Tibial nerve (tissue), 4 donors: ENCODE data around the gene ARGLU1. TPM values are rescaled to one million over a fixed set of nuclear protein-coding genes. Genes with fewer than 3 reads are reported as not detected.

Experiments used
- DNase-seq, 2 donors: peaks; one replicate each; pipeline ENCODE4 v3.0.0-alpha.2; 2019; ENCODE audit warnings: low spot score in 2 of 2
- H3K27ac ChIP-seq, 4 donors: fragments of 200-600 bp; sonication (generic) in 3 of 4; one replicate each; pipeline ENCODE4 v1.5.1; 2017 to 2019; ENCODE audit warnings: mild to moderate bottlenecking in 1 of 4
- H3K27me3 ChIP-seq, 2 donors: fragments of 200-600 bp; sonication (generic) in 1 of 2; one replicate each; pipeline versions ENCODE4 v1.5.1 to v1.6.0; 2017 to 2019
- H3K36me3 ChIP-seq, 3 donors: fragments of 200-600 bp; sonication (generic); one replicate each; pipeline ENCODE4 v1.5.1; 2018 to 2019
- H3K4me1 ChIP-seq, 4 donors: fragments of 200-600 bp; sonication (generic) in 3 of 4; one replicate each; pipeline ENCODE4 v1.5.1; 2017 to 2019
- H3K4me3 ChIP-seq, 4 donors: fragments of 200-600 bp; sonication (generic) in 3 of 4; one replicate each; pipeline ENCODE4 v1.5.1; 2017 to 2019; ENCODE audit warnings: mild to moderate bottlenecking in 1 of 4, moderate library complexity in 1 of 4
- H3K9me3 ChIP-seq, 4 donors: fragments of 200-600 bp; sonication (generic) in 3 of 4; one replicate each; pipeline ENCODE4 v1.5.1; 2017 to 2019
- CTCF ChIP-seq, 5 experiments: fragments of 200-600 bp in 3 of 5; fragments of 450-650 bp in 2 of 5; sonication (generic) in 3 of 5; IDR thresholded peaks; one replicate each; pipeline ENCODE4 v1.5.1; 2016 to 2019; ENCODE audit warnings: antibody characterized with exemption in 5 of 5, mild to moderate bottlenecking in 3 of 5, moderate library complexity in 2 of 5
- EP300 ChIP-seq, 2 donors: sonication (generic); formaldehyde crosslinking; IDR thresholded peaks; one replicate each; pipeline ENCODE4 v1.6.1; 2017; ENCODE audit warnings: antibody characterized with exemption in 2 of 2, mild to moderate bottlenecking in 1 of 2
- POLR2A ChIP-seq, 2 donors: fragments of 450-650 bp; IDR thresholded peaks; one replicate each; pipeline ENCODE4 v1.6.1; 2017; ENCODE audit warnings: antibody characterized with exemption in 2 of 2, mild to moderate bottlenecking in 2 of 2, moderate library complexity in 2 of 2
- WGBS, 2 donors: methylation state at CpG; one replicate each; pipeline ENCODE4 v1.1.5; 2018; 5-methylcytosine and 5-hydroxymethylcytosine counted together
- total RNA-seq, 4 donors: library from RNA; depleted of rRNA; stranded (reverse); fragments of >200 nt; gene quantifications; one replicate each; pipeline ENCODE4 v1.1.0, GENCODE V29; 2016

ARGLU1 gene
- total RNA-seq, 4 donors from 2014 or later: 115 to 148 (median 138) TPM

- no peak for DNase-seq
- peaks cover 0 to 45% (median 22%) of the 10 kb centered on the region in 4 donors for H3K4me1 ChIP-seq
- H3K4me3 ChIP-seq: no peak overlapping the region
- TF ChIP-seq CTCF (IDR thresholded peaks at IDR 0.05) (no peak), EP300 (IDR thresholded peaks at IDR 0.05) (no peak), POLR2A (IDR thresholded peaks at IDR 0.05) (no peak)
- no peaks in the 10 kb centered on the region for H3K9me3 ChIP-seq
- H3K27me3 ChIP-seq: no peaks in the 10 kb centered on the region
- WGBS, 2 donors: 6 to 16% methylated on average over 1 of the region's 1 CpG
- H3K36me3 ChIP-seq: peaks cover 0 to 5% (median 0%) of the 10 kb centered on the region in 3 donors
- peak overlapping the region; percentile 15 to 65 (median 34) for H3K27ac ChIP-seq
Observed at GRCh38 chr13:106498571-106498970, 69.4 kb downstream of the ARGLU1 start.

GRCh38 chr13:106498158-106498557, 69.8 kb downstream of the ARGLU1 start:
- Histone ChIP-seq H3K36me3 (peaks cover 0 to 9% (median 0%) of the 10 kb centered on the region in 3 donors), H3K27ac (peak overlapping the region; percentile 15 to 65 (median 34)), H3K27me3 (no peaks in the 10 kb centered on the region), H3K4me1 (peaks cover 0 to 43% (median 22%) of the 10 kb centered on the region in 4 donors), H3K4me3 (no peak overlapping the region), H3K9me3 (no peaks in the 10 kb centered on the region)
- DNase-seq: no peak
- WGBS, 2 donors: 27 to 39% methylated on average over 3 of the region's 3 CpGs
- TF ChIP-seq CTCF (IDR thresholded peaks at IDR 0.05): no peak
- no peak for TF ChIP-seq EP300 (IDR thresholded peaks at IDR 0.05)
- TF ChIP-seq POLR2A (IDR thresholded peaks at IDR 0.05): no peak

- 11 to 15% methylated on average over 1 of the region's 1 CpG for WGBS, 2 donors
- TF ChIP-seq EP300 (IDR thresholded peaks at IDR 0.05) (no peak), POLR2A (IDR thresholded peaks at IDR 0.05) (no peak), CTCF (IDR thresholded peaks at IDR 0.05) (no peak)
- H3K27ac ChIP-seq: peak overlapping the region in 2 of 4 donors; percentile 46 to 73
- H3K4me1 ChIP-seq: peaks cover 0 to 54% (median 27%) of the 10 kb centered on the region in 4 donors
- H3K27me3 ChIP-seq: no peaks in the 10 kb centered on the region
- no peak overlapping the region for H3K4me3 ChIP-seq
- no peak for DNase-seq
- H3K36me3 ChIP-seq: peaks cover 0 to 20% (median 0%) of the 10 kb centered on the region in 3 donors
- H3K9me3 ChIP-seq: no peaks in the 10 kb centered on the region
Observed at GRCh38 chr13:106497079-106497478, 70.9 kb downstream of the ARGLU1 start.

GRCh38 chr13:106496072-106496997, 71.6 kb downstream of the ARGLU1 start:
- peaks cover 0 to 61% (median 29%) of the 10 kb centered on the region in 4 donors for H3K4me1 ChIP-seq
- no peak overlapping the region for H3K4me3 ChIP-seq
- peak overlapping the region in 3 of 4 donors; percentile 37 to 73 (median 46) for H3K27ac ChIP-seq
- no peaks in the 10 kb centered on the region for H3K9me3 ChIP-seq
- TF ChIP-seq CTCF (IDR thresholded peaks at IDR 0.05) (no peak), POLR2A (IDR thresholded peaks at IDR 0.05) (no peak), EP300 (IDR thresholded peaks at IDR 0.05) (peak; percentile 6 to 55)
- H3K27me3 ChIP-seq: no peaks in the 10 kb centered on the region
- peaks cover 0 to 22% (median 0%) of the 10 kb centered on the region in 3 donors for H3K36me3 ChIP-seq
- DNase-seq: no peak
- WGBS, 2 donors: 59 to 70% methylated on average over 6 of the region's 6 CpGs

GRCh38 chr13:106494936-106495335, 73.0 kb downstream of the ARGLU1 start:
- Histone ChIP-seq H3K9me3 (no peaks in the 10 kb centered on the region), H3K4me3 (no peak overlapping the region), H3K36me3 (peaks cover 0 to 22% (median 0%) of the 10 kb centered on the region in 3 donors), H3K4me1 (peaks cover 0 to 72% (median 35%) of the 10 kb centered on the region in 4 donors), H3K27ac (peak overlapping the region in 1 of 4 donors; percentile 50), H3K27me3 (no peaks in the 10 kb centered on the region)
- WGBS, 2 donors: 79 to 90% methylated on average over 3 of the region's 3 CpGs
- no peak for TF ChIP-seq EP300 (IDR thresholded peaks at IDR 0.05)
- no peak for TF ChIP-seq POLR2A (IDR thresholded peaks at IDR 0.05)
- no peak for TF ChIP-seq CTCF (IDR thresholded peaks at IDR 0.05)
- DNase-seq: no peak
